HepG2 (cell line): ENCODE results near the gene STEAP1B. TPM values are rescaled to one million over a fixed set of nuclear protein-coding genes. Genes with fewer than 3 reads are reported as not detected.

Experiments used
- KDM3A ChIP-seq: IDR thresholded peaks from 2 replicates; pipeline ENCODE4 v1.6.1; 2018; ENCODE audit warnings: low read depth, missing compliant biosample characterization
- KDM5A ChIP-seq: fragments of 200-600 bp; sonication (generic); IDR thresholded peaks from 2 replicates; pipeline ENCODE4 v1.7.0; 2018; ENCODE audit warnings: antibody characterized with exemption, mild to moderate bottlenecking, low read length, borderline replicate concordance
- MEIS1 ChIP-seq: sonication (generic); formaldehyde crosslinking; IDR thresholded peaks from 2 replicates; pipeline ENCODE4 v1.9.0; 2021; ENCODE audit warnings: mild to moderate bottlenecking, missing genetic modification reagents, moderate library complexity, borderline replicate concordance
- MTA1 ChIP-seq: sonication (generic); formaldehyde crosslinking; IDR thresholded peaks from 2 replicates; pipeline ENCODE4 v1.4.0; 2020; ENCODE audit warnings: missing genetic modification reagents, mild to moderate bottlenecking, borderline replicate concordance
- MTA3 ChIP-seq: sonication (generic); formaldehyde crosslinking; IDR thresholded peaks from 2 replicates; pipeline ENCODE4 v1.4.0; 2020; ENCODE audit warnings: missing genetic modification reagents
- MTF1 ChIP-seq: sonication (generic); formaldehyde crosslinking; IDR thresholded peaks from 2 replicates; pipeline ENCODE4 v1.5.0; 2020; ENCODE audit warnings: missing genetic modification reagents
- MYC ChIP-seq: sonication (generic); formaldehyde crosslinking; IDR thresholded peaks from 2 replicates; pipeline ENCODE4 v1.9.0; 2021; ENCODE audit warnings: missing genetic modification reagents, borderline replicate concordance
- NFE2L1 ChIP-seq: sonication (generic); formaldehyde crosslinking; IDR thresholded peaks from 2 replicates; pipeline ENCODE4 v1.4.0; 2020; ENCODE audit warnings: missing genetic modification reagents, mild to moderate bottlenecking, borderline replicate concordance
- PHF5A ChIP-seq: IDR thresholded peaks from one replicate; pipeline ENCODE4 v1.6.1; 2018; ENCODE audit warnings: low read depth, missing genetic modification reagents; ENCODE audit not compliant: unreplicated experiment
- POLR2AphosphoS5 ChIP-seq: IDR thresholded peaks from 2 replicates; pipeline ENCODE4 v1.6.1; 2012; ENCODE audit warnings: low read depth, low read length
- SNAPC2 ChIP-seq: sonication (generic); formaldehyde crosslinking; IDR thresholded peaks from 2 replicates; pipeline ENCODE4 v1.8.1; 2022; ENCODE audit warnings: mild to moderate bottlenecking, missing genetic modification reagents
- SPEN ChIP-seq: sonication (generic); formaldehyde crosslinking; IDR thresholded peaks from 2 replicates; pipeline ENCODE4 v1.5.1; 2020; ENCODE audit warnings: low read depth, mild to moderate bottlenecking, missing genetic modification reagents
- ZBTB42 ChIP-seq: sonication (generic); formaldehyde crosslinking; IDR thresholded peaks from 2 replicates; pipeline ENCODE4 v1.5.0; 2020; ENCODE audit warnings: mild to moderate bottlenecking, missing genetic modification reagents
- ZBTB8A ChIP-seq: sonication (generic); formaldehyde crosslinking; IDR thresholded peaks from 2 replicates; pipeline ENCODE4 v1.4.0; 2020; ENCODE audit warnings: mild to moderate bottlenecking, low read depth, missing genetic modification reagents, borderline replicate concordance
- ZFP37 ChIP-seq: sonication (generic); formaldehyde crosslinking; IDR thresholded peaks from 2 replicates; pipeline ENCODE4 v1.4.0; 2020; ENCODE audit warnings: missing genetic modification reagents, borderline replicate concordance
- ZFX ChIP-seq: sonication (generic); formaldehyde crosslinking; IDR thresholded peaks from 2 replicates; pipeline ENCODE4 v1.4.0; 2020; ENCODE audit warnings: mild to moderate bottlenecking, low read depth, missing genetic modification reagents, moderate library complexity
- ZNF160 ChIP-seq: sonication (generic); formaldehyde crosslinking; IDR thresholded peaks from 2 replicates; pipeline ENCODE4 v1.8.0; 2022; ENCODE audit warnings: mild to moderate bottlenecking, inconsistent platforms, missing genetic modification reagents
- ZNF3 ChIP-seq: IDR thresholded peaks from 2 replicates; pipeline ENCODE4 v1.7.0; 2017; ENCODE audit warnings: inconsistent platforms
- ZNF317 ChIP-seq: sonication (generic); formaldehyde crosslinking; IDR thresholded peaks from 2 replicates; pipeline ENCODE4 v1.5.0; 2020; ENCODE audit warnings: mild to moderate bottlenecking, missing genetic modification reagents
- ZNF432 ChIP-seq: sonication (generic); formaldehyde crosslinking; IDR thresholded peaks from 2 replicates; pipeline ENCODE4 v1.5.0; 2020; ENCODE audit warnings: missing genetic modification reagents, mild to moderate bottlenecking, borderline replicate concordance
- ZNF484 ChIP-seq: sonication (generic); formaldehyde crosslinking; IDR thresholded peaks from 2 replicates; pipeline ENCODE4 v1.5.1; 2020; ENCODE audit warnings: mild to moderate bottlenecking, low read depth, missing genetic modification reagents, borderline replicate concordance
- ZSCAN12 ChIP-seq: sonication (generic); formaldehyde crosslinking; IDR thresholded peaks from 2 replicates; pipeline ENCODE4 v1.9.0; 2021; ENCODE audit warnings: mild to moderate bottlenecking, missing genetic modification reagents
- polyA plus RNA-seq, 8 experiments: library from polyadenylated mRNA; depleted of rRNA in 3 of 8; stranded (reverse) in 7 of 8; unstranded in 1 of 8; fragments of >200 nt; fragmentation: Illumina TruSeq in 4 of 8; extraction: Trizol in 4 of 8; gene quantifications; 2 replicates each; pipeline versions ENCODE4 v1.2.1 to v1.2.3, GENCODE V29; 2011 to 2016; ENCODE audit warnings: low read depth in 4 of 8, missing spikeins in 1 of 8, mixed read lengths in 1 of 8; ENCODE audit not compliant: insufficient read depth in 1 of 8
- total RNA-seq, 5 experiments: library from RNA; depleted of rRNA; stranded (reverse); fragments of >200 nt; fragmentation: Illumina TruSeq; extraction: Trizol; gene quantifications; 2 replicates each; pipeline ENCODE4 v1.2.3, GENCODE V29; 2016; ENCODE audit warnings: low read depth in 1 of 5
- TF ChIP-seq, protein P1 (sequence below): IDR thresholded peaks from 2 replicates; pipeline ENCODE4 v1.6.1; 2016
- TF ChIP-seq, protein P2 (sequence below): sonication (generic); formaldehyde crosslinking; IDR thresholded peaks from 2 replicates; pipeline ENCODE4 v1.8.1; 2023; ENCODE audit warnings: missing genetic modification reagents, mild to moderate bottlenecking, borderline replicate concordance
- TF ChIP-seq, protein P3 (sequence below): sonication (generic); formaldehyde crosslinking; IDR thresholded peaks from 2 replicates; pipeline ENCODE4 v1.8.0; 2022; ENCODE audit warnings: missing genetic modification reagents, mild to moderate bottlenecking, moderate library complexity, borderline replicate concordance
- TF ChIP-seq, protein P4 (sequence below): sonication (generic); formaldehyde crosslinking; IDR thresholded peaks from 2 replicates; pipeline ENCODE4 v1.4.0; 2020; ENCODE audit warnings: low read depth, mild to moderate bottlenecking, missing genetic modification reagents

STEAP1B gene
- total and polyA plus RNA-seq, 2 of the 13 experiments (the other 11 are each of a cell fraction or from before 2014, with no cell fraction given), result not detected

DNA sequence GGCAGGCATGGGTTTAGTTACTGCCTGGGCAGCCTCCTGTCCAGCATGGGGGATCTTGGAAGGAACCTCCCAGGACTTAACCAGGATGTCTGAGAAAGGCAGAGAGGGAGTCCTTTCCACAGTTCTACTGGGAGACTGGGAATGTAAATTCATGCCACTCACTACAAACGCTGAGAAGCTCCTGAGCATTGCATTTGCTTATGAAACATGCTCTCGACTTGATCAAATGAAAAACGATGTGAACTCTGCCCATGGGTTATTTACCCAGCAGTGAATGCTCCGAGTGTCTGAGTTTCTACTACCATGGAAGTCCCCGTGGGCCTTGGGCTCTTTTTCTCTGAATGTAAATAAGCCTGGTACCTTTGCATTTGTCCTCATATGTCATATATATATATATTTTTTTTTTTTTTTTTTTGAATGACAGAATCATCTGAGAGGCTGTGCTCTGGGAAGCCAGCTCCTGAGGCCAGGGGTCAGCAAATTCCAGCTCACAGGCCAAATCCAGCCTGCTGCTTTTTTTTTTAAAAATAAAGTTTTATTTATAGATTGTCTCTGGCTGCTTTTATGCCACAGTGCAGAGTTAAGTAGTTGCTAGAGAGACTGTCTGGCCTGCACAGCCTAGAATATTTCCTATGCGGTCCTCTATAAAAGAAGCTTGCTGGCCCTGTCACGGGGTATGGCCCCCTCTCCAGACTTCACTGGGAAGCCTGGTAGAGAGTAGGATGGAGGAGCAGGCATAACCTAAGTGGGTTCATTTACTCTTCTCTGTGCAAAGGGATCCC is 121.6 kb downstream of the STEAP1B start (continued):
- TF ChIP-seq ZFP37 (CRISPR knock-in tag), result no peak
- TF ChIP-seq, protein P1, sequence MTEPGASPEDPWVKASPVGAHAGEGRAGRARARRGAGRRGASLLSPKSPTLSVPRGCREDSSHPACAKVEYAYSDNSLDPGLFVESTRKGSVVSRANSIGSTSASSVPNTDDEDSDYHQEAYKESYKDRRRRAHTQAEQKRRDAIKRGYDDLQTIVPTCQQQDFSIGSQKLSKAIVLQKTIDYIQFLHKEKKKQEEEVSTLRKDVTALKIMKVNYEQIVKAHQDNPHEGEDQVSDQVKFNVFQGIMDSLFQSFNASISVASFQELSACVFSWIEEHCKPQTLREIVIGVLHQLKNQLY, result no peak; the same call in 1 of the 2 replicates
- no peak for TF ChIP-seq MTA3 (CRISPR knock-in tag)
- no peak for TF ChIP-seq MTA1 (CRISPR knock-in tag)
- no peak for TF ChIP-seq ZNF484 (CRISPR knock-in tag)
- no peak for TF ChIP-seq KDM5A
- TF ChIP-seq PHF5A (CRISPR knock-in tag), result no peak
- no peak for TF ChIP-seq ZNF432 (CRISPR knock-in tag)
- TF ChIP-seq, protein P2, sequence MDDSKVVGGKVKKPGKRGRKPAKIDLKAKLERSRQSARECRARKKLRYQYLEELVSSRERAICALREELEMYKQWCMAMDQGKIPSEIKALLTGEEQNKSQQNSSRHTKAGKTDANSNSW (CRISPR knock-in tag), result no peak
- no peak for TF ChIP-seq MTF1 (CRISPR knock-in tag)
- no peak for TF ChIP-seq ZNF317 (CRISPR knock-in tag)
- no peak for TF ChIP-seq ZNF160 (CRISPR knock-in tag)
- TF ChIP-seq SPEN (CRISPR knock-in tag), result no peak
- TF ChIP-seq ZFX, result peak; percentile 66
- TF ChIP-seq MYC, result no peak
- no peak for TF ChIP-seq POLR2AphosphoS5
- TF ChIP-seq NFE2L1 (CRISPR knock-in tag), result no peak
- TF ChIP-seq ZNF3 (CRISPR knock-in tag), result no peak
- TF ChIP-seq, protein P3, sequence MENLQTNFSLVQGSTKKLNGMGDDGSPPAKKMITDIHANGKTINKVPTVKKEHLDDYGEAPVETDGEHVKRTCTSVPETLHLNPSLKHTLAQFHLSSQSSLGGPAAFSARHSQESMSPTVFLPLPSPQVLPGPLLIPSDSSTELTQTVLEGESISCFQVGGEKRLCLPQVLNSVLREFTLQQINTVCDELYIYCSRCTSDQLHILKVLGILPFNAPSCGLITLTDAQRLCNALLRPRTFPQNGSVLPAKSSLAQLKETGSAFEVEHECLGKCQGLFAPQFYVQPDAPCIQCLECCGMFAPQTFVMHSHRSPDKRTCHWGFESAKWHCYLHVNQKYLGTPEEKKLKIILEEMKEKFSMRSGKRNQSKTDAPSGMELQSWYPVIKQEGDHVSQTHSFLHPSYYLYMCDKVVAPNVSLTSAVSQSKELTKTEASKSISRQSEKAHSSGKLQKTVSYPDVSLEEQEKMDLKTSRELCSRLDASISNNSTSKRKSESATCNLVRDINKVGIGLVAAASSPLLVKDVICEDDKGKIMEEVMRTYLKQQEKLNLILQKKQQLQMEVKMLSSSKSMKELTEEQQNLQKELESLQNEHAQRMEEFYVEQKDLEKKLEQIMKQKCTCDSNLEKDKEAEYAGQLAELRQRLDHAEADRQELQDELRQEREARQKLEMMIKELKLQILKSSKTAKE (CRISPR knock-in tag), result no peak
- TF ChIP-seq ZSCAN12 (CRISPR knock-in tag), result 0 out of 2 replicates have a peak, but pooled peaks have one; percentile 45
- TF ChIP-seq SNAPC2, result no peak
- TF ChIP-seq, protein P4, sequence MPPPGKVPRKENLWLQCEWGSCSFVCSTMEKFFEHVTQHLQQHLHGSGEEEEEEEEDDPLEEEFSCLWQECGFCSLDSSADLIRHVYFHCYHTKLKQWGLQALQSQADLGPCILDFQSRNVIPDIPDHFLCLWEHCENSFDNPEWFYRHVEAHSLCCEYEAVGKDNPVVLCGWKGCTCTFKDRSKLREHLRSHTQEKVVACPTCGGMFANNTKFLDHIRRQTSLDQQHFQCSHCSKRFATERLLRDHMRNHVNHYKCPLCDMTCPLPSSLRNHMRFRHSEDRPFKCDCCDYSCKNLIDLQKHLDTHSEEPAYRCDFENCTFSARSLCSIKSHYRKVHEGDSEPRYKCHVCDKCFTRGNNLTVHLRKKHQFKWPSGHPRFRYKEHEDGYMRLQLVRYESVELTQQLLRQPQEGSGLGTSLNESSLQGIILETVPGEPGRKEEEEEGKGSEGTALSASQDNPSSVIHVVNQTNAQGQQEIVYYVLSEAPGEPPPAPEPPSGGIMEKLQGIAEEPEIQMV, result no peak
- TF ChIP-seq ZBTB8A (CRISPR knock-in tag), result no peak
- 0 out of 2 replicates have a peak, but pooled peaks have one; percentile 36 for TF ChIP-seq KDM3A (CRISPR knock-in tag)
- no peak for TF ChIP-seq MEIS1 (CRISPR knock-in tag)
- TF ChIP-seq ZBTB42 (CRISPR knock-in tag), result no peak
